Esophagus squamous epithelium (tissue), 4 donors: ENCODE results near the gene RPL14.

Experiments
- POLR2A ChIP-seq, 4 donors: fragments of 450-650 bp; IDR thresholded peaks; one replicate each; pipeline ENCODE4 v1.6.1; 2017; ENCODE audit warnings: antibody characterized with exemption in 4 of 4, mild to moderate bottlenecking in 4 of 4, moderate library complexity in 3 of 4
- TF ChIP-seq, protein P1 (sequence below), 6 experiments: fragments of 450-650 bp in 4 of 6; fragments of 200-600 bp in 2 of 6; sonication (generic) in 2 of 6; IDR thresholded peaks; one replicate each; pipeline ENCODE4 v1.5.1; 2016 to 2019; ENCODE audit warnings: antibody characterized with exemption in 6 of 6, mild to moderate bottlenecking in 4 of 6, moderate library complexity in 4 of 6

DNA sequence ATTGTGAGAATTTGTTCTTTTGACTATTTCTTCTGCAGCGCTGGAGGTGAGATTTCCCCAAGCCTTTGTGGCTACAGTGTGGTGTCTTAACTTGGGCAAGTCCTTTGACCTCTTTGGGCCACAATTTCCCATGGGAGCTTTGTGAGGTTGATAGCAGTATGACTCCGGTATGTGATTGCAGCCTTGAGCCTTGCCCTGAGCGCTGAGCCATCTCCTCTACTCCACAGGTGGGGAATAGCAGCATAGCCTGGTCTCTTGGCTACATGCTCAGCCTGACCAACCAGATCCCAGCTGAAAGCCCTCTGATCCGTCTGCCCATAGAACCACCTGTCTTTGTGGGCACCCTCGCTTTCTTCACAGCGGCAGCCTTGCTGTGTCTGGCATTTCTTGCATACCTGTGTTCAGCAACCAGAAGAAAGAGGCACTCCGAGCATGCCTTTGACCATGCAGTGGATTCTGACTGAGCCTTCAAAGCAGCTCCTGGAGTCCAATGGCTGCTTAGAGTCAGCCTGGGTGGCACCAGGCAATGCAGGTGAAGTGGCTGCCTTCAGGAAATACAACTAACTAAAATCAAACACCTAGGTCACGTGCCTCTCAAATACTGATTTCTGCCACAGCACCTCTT, 30.0 kb upstream of the RPL14 start:
- no peak for TF ChIP-seq POLR2A (IDR thresholded peaks at IDR 0.05)
- TF ChIP-seq, protein P1, sequence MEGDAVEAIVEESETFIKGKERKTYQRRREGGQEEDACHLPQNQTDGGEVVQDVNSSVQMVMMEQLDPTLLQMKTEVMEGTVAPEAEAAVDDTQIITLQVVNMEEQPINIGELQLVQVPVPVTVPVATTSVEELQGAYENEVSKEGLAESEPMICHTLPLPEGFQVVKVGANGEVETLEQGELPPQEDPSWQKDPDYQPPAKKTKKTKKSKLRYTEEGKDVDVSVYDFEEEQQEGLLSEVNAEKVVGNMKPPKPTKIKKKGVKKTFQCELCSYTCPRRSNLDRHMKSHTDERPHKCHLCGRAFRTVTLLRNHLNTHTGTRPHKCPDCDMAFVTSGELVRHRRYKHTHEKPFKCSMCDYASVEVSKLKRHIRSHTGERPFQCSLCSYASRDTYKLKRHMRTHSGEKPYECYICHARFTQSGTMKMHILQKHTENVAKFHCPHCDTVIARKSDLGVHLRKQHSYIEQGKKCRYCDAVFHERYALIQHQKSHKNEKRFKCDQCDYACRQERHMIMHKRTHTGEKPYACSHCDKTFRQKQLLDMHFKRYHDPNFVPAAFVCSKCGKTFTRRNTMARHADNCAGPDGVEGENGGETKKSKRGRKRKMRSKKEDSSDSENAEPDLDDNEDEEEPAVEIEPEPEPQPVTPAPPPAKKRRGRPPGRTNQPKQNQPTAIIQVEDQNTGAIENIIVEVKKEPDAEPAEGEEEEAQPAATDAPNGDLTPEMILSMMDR (IDR thresholded peaks at IDR 0.05), result no peak
